GM21367 (cell line): ENCODE measurements around the gene SPRED2.

ENCODE experiments used
- ATAC-seq: cut with Tn5 transposase; IDR thresholded peaks from one replicate; pipeline ENCODE4 v1.9.1; 2021; ENCODE audit not compliant: unreplicated experiment

Gene SPRED2

GRCh38 chr2:65287364-65287763 lies 145.0 kb downstream of the SPRED2 start:
- no peak for ATAC-seq

- ATAC-seq = no peak
Observed at GRCh38 chr2:65282477-65283053, 149.8 kb downstream of the SPRED2 start.

- no peak for ATAC-seq
Observed at GRCh38 chr2:65281627-65282351, 150.6 kb downstream of the SPRED2 start.

- ATAC-seq = no peak
Observed at GRCh38 chr2:65279756-65280155, 152.6 kb downstream of the SPRED2 start.

GRCh38 chr2:65278531-65278981 lies 153.8 kb downstream of the SPRED2 start:
- ATAC-seq = no peak

GRCh38 chr2:65277791-65278483 lies 154.5 kb downstream of the SPRED2 start:
- ATAC-seq = no peak

- no peak for ATAC-seq
Observed at GRCh38 chr2:65277118-65277517, 155.3 kb downstream of the SPRED2 start.

GRCh38 chr2:65276609-65277008 lies 155.8 kb downstream of the SPRED2 start:
- no peak for ATAC-seq

GRCh38 chr2:65275141-65275915 lies 157.1 kb downstream of the SPRED2 start:
- no peak for ATAC-seq

GRCh38 chr2:65273344-65273743 lies 159.1 kb downstream of the SPRED2 start:
- no peak for ATAC-seq

GRCh38 chr2:65268957-65269356 lies 163.4 kb downstream of the SPRED2 start:
- ATAC-seq = no peak

- ATAC-seq = no peak
Observed at GRCh38 chr2:65267008-65267407, 165.4 kb downstream of the SPRED2 start.

GRCh38 chr2:65265671-65266045 lies 166.7 kb downstream of the SPRED2 start:
- ATAC-seq = no peak

GRCh38 chr2:65264821-65265670 lies 167.4 kb downstream of the SPRED2 start:
- ATAC-seq = no peak

- ATAC-seq = no peak
Observed at GRCh38 chr2:65263986-65264385, 168.4 kb downstream of the SPRED2 start.

GRCh38 chr2:65263262-65263661 lies 169.1 kb downstream of the SPRED2 start:
- ATAC-seq = no peak

GRCh38 chr2:65261676-65262075 lies 170.7 kb downstream of the SPRED2 start:
- ATAC-seq = no peak
